ENCODE results near the gene WDR54. TPM values are rescaled to one million over a fixed set of nuclear protein-coding genes. Genes with fewer than 3 reads are reported as not detected.

Gene WDR54
- total and polyA plus RNA-seq, 2 donors (not counting 3 experiments of a cell fraction or from before 2014, with no cell fraction given): 21.7 to 46.3 TPM

GRCh38 chr2:74391209-74391579 is 30.3 kb upstream of the WDR54 start:
- DNase-seq (ENCODE audit: low read depth, low spot score): peak; percentile 61
- no peak for FAIRE-seq
- BruUV-seq (replicated peaks): TSS peak; percentile 44
- intact Hi-C loops (cut with micrococcal nuclease): loop anchor here (5.0 to 10.0 kb wide), 2 partner anchors 54 to 566 kb away; partner anchors contain the start of gene STAMBP
- TF ChIP-seq POLR2A (IDR thresholded peaks at IDR 0.05; ENCODE audit: low read depth, low read length) (no peak), GATA2 (IDR thresholded peaks at IDR 0.05; ENCODE audit: insufficient read depth, insufficient read length, low read depth, low read length) (peak; percentile 87)
- H3K9me3 ChIP-seq (replicated peaks; ENCODE audit: control insufficient read depth, insufficient read depth, low read length): no peaks in the 10 kb centered on the region
- H3K4me1 ChIP-seq (ENCODE audit: control insufficient read depth, extremely low read depth, insufficient read depth, low read length): peaks cover 12% of the 10 kb centered on the region
- no peaks in the 10 kb centered on the region for H3K27me3 ChIP-seq (ENCODE audit: control insufficient read depth in 2 of 2, insufficient read depth in 2 of 2, low read length in 2 of 2)
- dilution Hi-C loops (cut with MboI; ENCODE audit: extremely low pct_ligation_motif_present, low sequenced_read_pairs): no loop called here
- no peaks in the 10 kb centered on the region for H3K9me1 ChIP-seq (replicated peaks; ENCODE audit: control insufficient read depth, extremely low read depth, insufficient read depth, low read length)
- H2AFZ ChIP-seq (ENCODE audit: low read depth, low read length): peak overlapping the region; percentile 65
- H3K36me3 ChIP-seq (ENCODE audit: control insufficient read depth in 2 of 2, extremely low read depth in 1 of 2, insufficient read depth in 2 of 2, low read length in 2 of 2): no peaks in the 10 kb centered on the region
- CTCF ChIA-PET: interaction anchor here (0.6 to 2.6 kb wide), 28 partner anchors 8 to 569 kb away, joined by 3 to 22 read pairs (median 4); partner anchors contain the start of genes C2orf81, DCTN1, INO80B and WBP1
- peak overlapping the region; percentile 96 for H3K9ac ChIP-seq (replicated peaks; ENCODE audit: extremely low read depth, insufficient read depth, low read length)
- H3K4me3 ChIP-seq (replicated peaks in 1 of 3; ENCODE audit: insufficient read depth in 1 of 3, low read depth in 1 of 3, low read length in 3 of 3): peak overlapping the region; percentile 94 to 97 (median 96)
- peaks cover 50% of the 10 kb centered on the region for H3K79me2 ChIP-seq (ENCODE audit: control insufficient read depth, insufficient read depth, low read length)
- peak overlapping the region; percentile 34 for H3K27ac ChIP-seq (ENCODE audit: insufficient read depth, low read depth, low read length)
- peaks cover 3% of the 10 kb centered on the region for H4K20me1 ChIP-seq (replicated peaks; ENCODE audit: control insufficient read depth, extremely low read depth, insufficient read depth, low read length)
- peak overlapping the region; percentile 97 for H3K4me2 ChIP-seq (ENCODE audit: insufficient read depth, low read length)
- POLR2A ChIA-PET: interaction anchor here (0.7 to 1.1 kb wide), 2 partner anchors 11 to 240 kb away, joined by 3 to 6 read pairs; partner anchors contain the start of gene DCTN1

GRCh38 chr2:74391580-74392448 is 29.7 kb upstream of the WDR54 start:
- Histone ChIP-seq H3K9me3 (replicated peaks; ENCODE audit: control insufficient read depth, insufficient read depth, low read length) (no peaks in the 10 kb centered on the region), H3K79me2 (ENCODE audit: control insufficient read depth, insufficient read depth, low read length) (peaks cover 45% of the 10 kb centered on the region), H3K9ac (replicated peaks; ENCODE audit: extremely low read depth, insufficient read depth, low read length) (peak overlapping the region; percentile 96), H3K4me2 (ENCODE audit: insufficient read depth, low read length) (peak overlapping the region; percentile 97), H3K27me3 (ENCODE audit: control insufficient read depth in 2 of 2, insufficient read depth in 2 of 2, low read length in 2 of 2) (no peaks in the 10 kb centered on the region), H3K36me3 (ENCODE audit: control insufficient read depth in 2 of 2, extremely low read depth in 1 of 2, insufficient read depth in 2 of 2, low read length in 2 of 2) (no peaks in the 10 kb centered on the region), H3K4me3 (replicated peaks in 1 of 3; ENCODE audit: insufficient read depth in 1 of 3, low read depth in 1 of 3, low read length in 3 of 3) (peak overlapping the region; percentile 94 to 97 (median 96)), H3K9me1 (replicated peaks; ENCODE audit: control insufficient read depth, extremely low read depth, insufficient read depth, low read length) (no peaks in the 10 kb centered on the region), H3K4me1 (ENCODE audit: control insufficient read depth, extremely low read depth, insufficient read depth, low read length) (peaks cover 12% of the 10 kb centered on the region), H2AFZ (ENCODE audit: low read depth, low read length) (peak overlapping the region; percentile 91), H4K20me1 (replicated peaks; ENCODE audit: control insufficient read depth, extremely low read depth, insufficient read depth, low read length) (peaks cover 3% of the 10 kb centered on the region), H3K27ac (ENCODE audit: insufficient read depth, low read depth, low read length) (peak overlapping the region; percentile 87)
- no TSS peak for BruUV-seq (replicated peaks)
- ChIA-PET POLR2A (interaction anchor here (0.7 to 1.1 kb wide), 2 partner anchors 12 to 240 kb away, joined by 3 to 6 read pairs; partner anchors contain the start of gene DCTN1), CTCF (interaction anchor here (0.6 to 2.6 kb wide), 28 partner anchors 9 to 569 kb away, joined by 3 to 22 read pairs (median 4); partner anchors contain the start of genes C2orf81, DCTN1, INO80B and WBP1)
- intact Hi-C loops (cut with micrococcal nuclease): loop anchor here (5.0 to 10.0 kb wide), 2 partner anchors 55 to 567 kb away; partner anchors contain the start of gene STAMBP
- TF ChIP-seq POLR2A (IDR thresholded peaks at IDR 0.05; ENCODE audit: low read depth, low read length) (peak; percentile 54), JUN (IDR thresholded peaks at IDR 0.05; ENCODE audit: borderline replicate concordance, insufficient read depth, insufficient read length, low read depth) (no peak), FOS (IDR thresholded peaks at IDR 0.05; ENCODE audit: borderline replicate concordance, insufficient read depth, low read length) (no peak), POLR2AphosphoS5 (IDR thresholded peaks at IDR 0.05; ENCODE audit: insufficient read depth, low read depth, low read length) (peak; percentile 75), GATA2 (IDR thresholded peaks at IDR 0.05; ENCODE audit: insufficient read depth, insufficient read length, low read depth, low read length) (no peak), EZH2 (IDR thresholded peaks at IDR 0.05; ENCODE audit: borderline replicate concordance, low read depth, low read length, severe bottlenecking) (no peak), MYC (IDR thresholded peaks at IDR 0.05; ENCODE audit: low read depth, low read length) (peak; percentile 55), MAX (IDR thresholded peaks at IDR 0.05; ENCODE audit: insufficient read depth, insufficient read length) (peak; percentile 70), CTCF (IDR thresholded peaks at IDR 0.05; ENCODE audit: extremely low read depth in 1 of 2, insufficient read depth in 1 of 2, low read depth in 1 of 2, low read length in 2 of 2) (peak; percentile 92 to 99)
- dilution Hi-C loops (cut with MboI; ENCODE audit: extremely low pct_ligation_motif_present, low sequenced_read_pairs): no loop called here
- FAIRE-seq: peak; percentile 93
- DNase-seq (ENCODE audit: low read depth, low spot score): peak; percentile 95
